Mammary epithelial cell (primary cell): ENCODE measurements around the gene HOXC5.

Experiments used
- CTCF ChIP-seq, 2 donors: IDR thresholded peaks in 1 of 2; conservative IDR thresholded peaks in 1 of 2; 2 replicates each; pipeline ENCODE4 v1.5.1; 2011 to 2012; ENCODE audit warnings: inconsistent platforms in 2 of 2, low read length in 2 of 2, mild to moderate bottlenecking in 2 of 2, control low read depth in 1 of 2, low read depth in 1 of 2; ENCODE audit not compliant: insufficient read depth in 1 of 2; ENCODE audit errors: extremely low read depth in 1 of 2
- EZH2 ChIP-seq: IDR thresholded peaks from 2 replicates; pipeline ENCODE4 v1.6.1; 2012; ENCODE audit warnings: low read length, inconsistent platforms, borderline replicate concordance

GRCh38 chr12:54020591-54021405 lies 12.1 kb upstream of the HOXC5 start:
- no peak for TF ChIP-seq EZH2
- no peak for TF ChIP-seq CTCF (conservative IDR thresholded peaks at IDR 0.05 in 1 of 2, IDR thresholded peaks at IDR 0.05 in 1 of 2; ENCODE audit: extremely low read depth in 1 of 2, insufficient read depth in 1 of 2, low read depth in 1 of 2, low read length in 2 of 2)
